ENCODE data around the gene ENPP6. TPM values are rescaled to one million over a fixed set of nuclear protein-coding genes. Genes with fewer than 3 reads are reported as not detected.

The ENPP6 gene
- total RNA-seq, 1 donor: not detected

GRCh38 chr4:184066584-184067300 is 150.9 kb downstream of the ENPP6 start:
- Histone ChIP-seq H3K36me3 (ENCODE audit: insufficient read depth, low read length) (no peaks in the 10 kb centered on the region), H4K20me1 (ENCODE audit: insufficient read depth, low read length) (no peaks in the 10 kb centered on the region), H3K9me3 (ENCODE audit: low read depth, low read length) (no peaks in the 10 kb centered on the region), H3K27me3 (ENCODE audit: insufficient read depth, low read length) (no peaks in the 10 kb centered on the region), H3K4me3 (ENCODE audit: insufficient read depth, low read length) (no peak overlapping the region), H3K27ac (ENCODE audit: low read depth, low read length) (no peak overlapping the region), H3K79me2 (ENCODE audit: insufficient read depth, low read length) (no peaks in the 10 kb centered on the region), H3K4me2 (ENCODE audit: insufficient read depth, low read length) (no peak overlapping the region), H2AFZ (ENCODE audit: low read length) (no peak overlapping the region), H3K4me1 (ENCODE audit: insufficient read depth, low read length) (no peaks in the 10 kb centered on the region)
- DNase-seq (ENCODE audit: insufficient read length, low spot score, missing footprints): no peak
- TF ChIP-seq CTCF (IDR thresholded peaks at IDR 0.05; ENCODE audit: extremely low read depth, low read depth, low read length): no peak

GRCh38 chr4:184064877-184065276 is 152.8 kb downstream of the ENPP6 start:
- H3K4me3 ChIP-seq (ENCODE audit: insufficient read depth, low read length): no peak overlapping the region
- no peak overlapping the region for H2AFZ ChIP-seq (ENCODE audit: low read length)
- no peaks in the 10 kb centered on the region for H3K36me3 ChIP-seq (ENCODE audit: insufficient read depth, low read length)
- no peaks in the 10 kb centered on the region for H3K79me2 ChIP-seq (ENCODE audit: insufficient read depth, low read length)
- no peaks in the 10 kb centered on the region for H3K27me3 ChIP-seq (ENCODE audit: insufficient read depth, low read length)
- no peaks in the 10 kb centered on the region for H3K4me1 ChIP-seq (ENCODE audit: insufficient read depth, low read length)
- no peaks in the 10 kb centered on the region for H3K9me3 ChIP-seq (ENCODE audit: low read depth, low read length)
- TF ChIP-seq CTCF (IDR thresholded peaks at IDR 0.05; ENCODE audit: extremely low read depth, low read depth, low read length): no peak
- no peaks in the 10 kb centered on the region for H4K20me1 ChIP-seq (ENCODE audit: insufficient read depth, low read length)
- H3K4me2 ChIP-seq (ENCODE audit: insufficient read depth, low read length): no peak overlapping the region
- no peak for DNase-seq (ENCODE audit: insufficient read length, low spot score, missing footprints)
- H3K27ac ChIP-seq (ENCODE audit: low read depth, low read length): no peak overlapping the region

- H3K4me3 ChIP-seq (ENCODE audit: insufficient read depth, low read length): no peak overlapping the region
- no peaks in the 10 kb centered on the region for H3K79me2 ChIP-seq (ENCODE audit: insufficient read depth, low read length)
- H3K9me3 ChIP-seq (ENCODE audit: low read depth, low read length): no peaks in the 10 kb centered on the region
- no peak overlapping the region for H3K4me2 ChIP-seq (ENCODE audit: insufficient read depth, low read length)
- H3K36me3 ChIP-seq (ENCODE audit: insufficient read depth, low read length): no peaks in the 10 kb centered on the region
- no peaks in the 10 kb centered on the region for H3K27me3 ChIP-seq (ENCODE audit: insufficient read depth, low read length)
- TF ChIP-seq CTCF (IDR thresholded peaks at IDR 0.05; ENCODE audit: extremely low read depth, low read depth, low read length): no peak
- H3K27ac ChIP-seq (ENCODE audit: low read depth, low read length): no peak overlapping the region
- no peak for DNase-seq (ENCODE audit: insufficient read length, low spot score, missing footprints)
- no peak overlapping the region for H2AFZ ChIP-seq (ENCODE audit: low read length)
- H4K20me1 ChIP-seq (ENCODE audit: insufficient read depth, low read length): no peaks in the 10 kb centered on the region
- no peaks in the 10 kb centered on the region for H3K4me1 ChIP-seq (ENCODE audit: insufficient read depth, low read length)
These were observed 154.9 kb downstream of the ENPP6 start for GRCh38 chr4:184062769-184063168.

DNA sequence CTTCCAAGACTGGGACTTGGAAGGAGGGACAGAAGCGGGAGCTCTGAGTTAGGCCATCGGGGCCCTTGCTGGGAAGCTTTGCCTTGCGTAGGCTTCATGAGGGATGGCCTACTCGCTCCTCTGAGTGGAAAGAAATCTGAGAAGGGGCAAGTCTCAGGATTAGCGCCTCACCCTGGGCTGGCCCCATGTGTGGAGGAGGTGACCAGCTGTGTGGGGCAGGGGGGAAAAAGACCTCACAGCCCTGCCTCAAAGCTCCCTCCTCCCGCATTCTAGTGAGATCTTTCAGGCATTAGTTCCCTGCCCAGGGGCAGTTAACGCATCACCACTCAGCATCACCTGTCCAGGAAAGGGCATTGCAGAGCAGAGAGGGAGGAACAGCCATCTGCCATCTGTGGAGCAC is 156.1 kb downstream of the ENPP6 start:
- no peak overlapping the region for H3K27ac ChIP-seq (ENCODE audit: low read depth, low read length)
- no peaks in the 10 kb centered on the region for H3K4me1 ChIP-seq (ENCODE audit: insufficient read depth, low read length)
- H3K4me3 ChIP-seq (ENCODE audit: insufficient read depth, low read length): no peak overlapping the region
- no peaks in the 10 kb centered on the region for H3K27me3 ChIP-seq (ENCODE audit: insufficient read depth, low read length)
- no peak for DNase-seq (ENCODE audit: insufficient read length, low spot score, missing footprints)
- no peak for TF ChIP-seq CTCF (IDR thresholded peaks at IDR 0.05; ENCODE audit: extremely low read depth, low read depth, low read length)
- H3K4me2 ChIP-seq (ENCODE audit: insufficient read depth, low read length): no peak overlapping the region
- H2AFZ ChIP-seq (ENCODE audit: low read length): no peak overlapping the region
- H4K20me1 ChIP-seq (ENCODE audit: insufficient read depth, low read length): no peaks in the 10 kb centered on the region
- no peaks in the 10 kb centered on the region for H3K36me3 ChIP-seq (ENCODE audit: insufficient read depth, low read length)
- H3K79me2 ChIP-seq (ENCODE audit: insufficient read depth, low read length): no peaks in the 10 kb centered on the region
- no peaks in the 10 kb centered on the region for H3K9me3 ChIP-seq (ENCODE audit: low read depth, low read length)

Data from osteoblast (primary cell).